Measurements from ENCODE around the gene RAB11B. TPM values are rescaled to one million over a fixed set of nuclear protein-coding genes. Genes with fewer than 3 reads are reported as not detected.

Gene RAB11B
- total RNA-seq, 2 experiments from 2014 or later: 66.8 to 71.5 TPM

GRCh38 chr19:8357007-8357521 lies 33.1 kb upstream of the RAB11B start:
- Mint-ChIP-seq H3K27ac (no peak overlapping the region), H3K27me3 (peaks cover 10% of the 10 kb centered on the region), H3K36me3 (ENCODE audit: low read depth) (no peaks in the 10 kb centered on the region), H3K9me3 (no peaks in the 10 kb centered on the region), H3K4me1 (ENCODE audit: low read depth) (peaks cover 4% of the 10 kb centered on the region), H3K4me3 (no peak overlapping the region)
- H3K9me3 ChIP-seq (ENCODE audit: control insufficient read depth in 1 of 2, insufficient read depth in 1 of 2, low read length in 2 of 2): peaks cover 0 to 3% of the 10 kb centered on the region in 2 experiments
- CTCF ChIA-PET: no interaction called here
- ATAC-seq (ENCODE audit: poor library complexity) (no peak), DNase-seq (no peak)
- no peak overlapping the region for H3K27ac ChIP-seq (ENCODE audit: low read depth in 1 of 2, low read length in 2 of 2)
- intact Hi-C loops (cut with DNase I, micrococcal nuclease): loop anchor here in 1 of 2 experiments (10.0 kb wide), 2 partner anchors 228 to 718 kb away; no protein-coding TSS in a partner anchor
- H3K4me1 ChIP-seq (ENCODE audit: insufficient read depth, low read length): peaks cover 6% of the 10 kb centered on the region
- H3K36me3 ChIP-seq (ENCODE audit: insufficient read depth, low read length): no peaks in the 10 kb centered on the region
- peaks cover 9 to 15% of the 10 kb centered on the region in 2 experiments for H3K27me3 ChIP-seq (ENCODE audit: control insufficient read depth in 1 of 2, insufficient read depth in 2 of 2, low read length in 2 of 2)
- H3K4me3 ChIP-seq (ENCODE audit: low read length): no peak overlapping the region
- POLR2A ChIA-PET: interaction anchor here (0.5 kb wide), 1 partner anchor 117 kb away, joined by 3 read pairs; no protein-coding TSS in a partner anchor
- TF ChIP-seq CTCF (IDR thresholded peaks at IDR 0.05): no peak

- no peaks in the 10 kb centered on the region for H3K36me3 ChIP-seq (ENCODE audit: insufficient read depth, low read length)
- peaks cover 8 to 12% of the 10 kb centered on the region in 2 experiments for H3K27me3 ChIP-seq (ENCODE audit: control insufficient read depth in 1 of 2, insufficient read depth in 2 of 2, low read length in 2 of 2)
- ATAC-seq (ENCODE audit: poor library complexity) (no peak), DNase-seq (no peak)
- Mint-ChIP-seq H3K4me1 (ENCODE audit: low read depth) (peaks cover 12% of the 10 kb centered on the region), H3K27ac (no peak overlapping the region), H3K36me3 (ENCODE audit: low read depth) (no peaks in the 10 kb centered on the region), H3K27me3 (peaks cover 22% of the 10 kb centered on the region), H3K4me3 (no peak overlapping the region), H3K9me3 (no peaks in the 10 kb centered on the region)
- intact Hi-C loops (cut with DNase I, micrococcal nuclease): loop anchor here in 1 of 2 experiments (10.0 kb wide), 2 partner anchors 226 to 716 kb away; no protein-coding TSS in a partner anchor
- H3K27ac ChIP-seq (ENCODE audit: low read depth in 1 of 2, low read length in 2 of 2): no peak overlapping the region
- peaks cover 0 to 4% of the 10 kb centered on the region in 2 experiments for H3K9me3 ChIP-seq (ENCODE audit: control insufficient read depth in 1 of 2, insufficient read depth in 1 of 2, low read length in 2 of 2)
- ChIA-PET CTCF (no interaction called here), POLR2A (no interaction called here)
- TF ChIP-seq CTCF (IDR thresholded peaks at IDR 0.05): no peak
- H3K4me1 ChIP-seq (ENCODE audit: insufficient read depth, low read length): peaks cover 14% of the 10 kb centered on the region
- no peak overlapping the region for H3K4me3 ChIP-seq (ENCODE audit: low read length)
These were observed 31.2 kb upstream of the RAB11B start for GRCh38 chr19:8358948-8359347.

GRCh38 chr19:8360196-8360595 lies 30.0 kb upstream of the RAB11B start:
- Mint-ChIP-seq H3K4me3 (no peak overlapping the region), H3K9me3 (no peaks in the 10 kb centered on the region), H3K27me3 (peaks cover 27% of the 10 kb centered on the region), H3K4me1 (ENCODE audit: low read depth) (peaks cover 13% of the 10 kb centered on the region), H3K36me3 (ENCODE audit: low read depth) (no peaks in the 10 kb centered on the region), H3K27ac (no peak overlapping the region)
- no peak for TF ChIP-seq CTCF (IDR thresholded peaks at IDR 0.05)
- intact Hi-C loops (cut with DNase I, micrococcal nuclease): no loop called here
- H3K4me3 ChIP-seq (ENCODE audit: low read length): no peak overlapping the region
- peaks cover 18% of the 10 kb centered on the region for H3K4me1 ChIP-seq (ENCODE audit: insufficient read depth, low read length)
- CTCF ChIA-PET: no interaction called here
- H3K36me3 ChIP-seq (ENCODE audit: insufficient read depth, low read length): no peaks in the 10 kb centered on the region
- H3K27me3 ChIP-seq (ENCODE audit: control insufficient read depth in 1 of 2, insufficient read depth in 2 of 2, low read length in 2 of 2): peaks cover 14 to 23% of the 10 kb centered on the region in 2 experiments
- POLR2A ChIA-PET: no interaction called here
- peaks cover 0 to 4% of the 10 kb centered on the region in 2 experiments for H3K9me3 ChIP-seq (ENCODE audit: control insufficient read depth in 1 of 2, insufficient read depth in 1 of 2, low read length in 2 of 2)
- H3K27ac ChIP-seq (ENCODE audit: low read depth in 1 of 2, low read length in 2 of 2): no peak overlapping the region
- DNase-seq: no peak
- ATAC-seq (ENCODE audit: poor library complexity): no peak

Measured in CD4-positive, alpha-beta T cell (primary cell).